ENCODE results near the gene SREK1. TPM values are rescaled to one million over a fixed set of nuclear protein-coding genes. Genes with fewer than 3 reads are reported as not detected.

The SREK1 gene
- total RNA-seq, 1 experiment from 2014 or later = 59.6 TPM

GRCh38 chr5:66149950-66150349, 5.8 kb downstream of the SREK1 start:
- H3K79me1 ChIP-seq (ENCODE audit: insufficient read depth, low read depth, low read length, poor library complexity, severe bottlenecking) = no peaks in the 10 kb centered on the region
- no peaks in the 10 kb centered on the region for H3K9me3 ChIP-seq (ENCODE audit: control insufficient read depth, low read depth, low read length)
- no peak overlapping the region for H3K4ac ChIP-seq (ENCODE audit: low read depth, low read length)
- H3K79me2 ChIP-seq (ENCODE audit: insufficient read depth, low read length) = peaks cover 27% of the 10 kb centered on the region; the same call in 1 of the 2 replicates
- WGBS (ENCODE audit: extremely low coverage, insufficient read length, low lambda C conversion rate) = no CpG with 5 or more reads among the region's 3 CpGs
- Mint-ChIP-seq H3K9me3 (no peaks in the 10 kb centered on the region; a peak in 1 of 5 replicates), H3K27ac (no peak overlapping the region), H3K36me3 (ENCODE audit: insufficient read depth in 1 of 3, low read depth in 3 of 3) (peaks cover 0 to 13% (median 7%) of the 10 kb centered on the region in 3 experiments; a peak in 5 of 7 replicates), H3K27me3 (ENCODE audit: low read depth) (no peaks in the 10 kb centered on the region), H3K4me1 (peaks cover 13 to 32% of the 10 kb centered on the region in 2 experiments), H3K4me3 (no peak overlapping the region)
- no peak overlapping the region for H3K56ac ChIP-seq (ENCODE audit: insufficient read length, low read depth, low read length)
- H2BK12ac ChIP-seq (ENCODE audit: insufficient read length, low read depth, low read length) = no peak overlapping the region
- H2AK5ac ChIP-seq (ENCODE audit: insufficient read length, low read length) = no peak overlapping the region
- no peak overlapping the region for H2AFZ ChIP-seq (ENCODE audit: low read length)
- no peak overlapping the region for H4K8ac ChIP-seq (replicated peaks; ENCODE audit: insufficient read length, low read depth, low read length)
- no peak overlapping the region for H3K9ac ChIP-seq (ENCODE audit: extremely low read depth, insufficient read length, low read length)
- DNase-seq = no peak
- no peak overlapping the region for H2BK20ac ChIP-seq (ENCODE audit: low read depth, low read length, poor library complexity, severe bottlenecking)
- no peaks in the 10 kb centered on the region for H3K27me3 ChIP-seq (ENCODE audit: insufficient read depth, low read length)
- no peaks in the 10 kb centered on the region for H3K4me1 ChIP-seq (ENCODE audit: insufficient read depth, low read length)
- no peak overlapping the region for H2BK5ac ChIP-seq (ENCODE audit: insufficient read length, low read length)
- H3K4me2 ChIP-seq (ENCODE audit: insufficient read depth, insufficient read length, low read length) = no peak overlapping the region
- H2BK120ac ChIP-seq (ENCODE audit: low read depth, low read length, poor library complexity, severe bottlenecking) = no peak overlapping the region
- H3T11ph ChIP-seq (ENCODE audit: low read length) = no peak overlapping the region
- no peak overlapping the region for H3K23ac ChIP-seq (ENCODE audit: insufficient read length, low read depth, low read length)
- H2BK15ac ChIP-seq (ENCODE audit: low read depth, low read length) = no peak overlapping the region
- TF ChIP-seq, protein P1, sequence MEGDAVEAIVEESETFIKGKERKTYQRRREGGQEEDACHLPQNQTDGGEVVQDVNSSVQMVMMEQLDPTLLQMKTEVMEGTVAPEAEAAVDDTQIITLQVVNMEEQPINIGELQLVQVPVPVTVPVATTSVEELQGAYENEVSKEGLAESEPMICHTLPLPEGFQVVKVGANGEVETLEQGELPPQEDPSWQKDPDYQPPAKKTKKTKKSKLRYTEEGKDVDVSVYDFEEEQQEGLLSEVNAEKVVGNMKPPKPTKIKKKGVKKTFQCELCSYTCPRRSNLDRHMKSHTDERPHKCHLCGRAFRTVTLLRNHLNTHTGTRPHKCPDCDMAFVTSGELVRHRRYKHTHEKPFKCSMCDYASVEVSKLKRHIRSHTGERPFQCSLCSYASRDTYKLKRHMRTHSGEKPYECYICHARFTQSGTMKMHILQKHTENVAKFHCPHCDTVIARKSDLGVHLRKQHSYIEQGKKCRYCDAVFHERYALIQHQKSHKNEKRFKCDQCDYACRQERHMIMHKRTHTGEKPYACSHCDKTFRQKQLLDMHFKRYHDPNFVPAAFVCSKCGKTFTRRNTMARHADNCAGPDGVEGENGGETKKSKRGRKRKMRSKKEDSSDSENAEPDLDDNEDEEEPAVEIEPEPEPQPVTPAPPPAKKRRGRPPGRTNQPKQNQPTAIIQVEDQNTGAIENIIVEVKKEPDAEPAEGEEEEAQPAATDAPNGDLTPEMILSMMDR (conservative IDR thresholded peaks at IDR 0.05) = no peak
- no peak overlapping the region for H3K14ac ChIP-seq (ENCODE audit: insufficient read depth, low read length)
- no peak overlapping the region for H4K91ac ChIP-seq (ENCODE audit: insufficient read length, low read depth, low read length)
- no peaks in the 10 kb centered on the region for H4K20me1 ChIP-seq (ENCODE audit: control insufficient read depth, insufficient read depth, insufficient read length)
- H4K5ac ChIP-seq (ENCODE audit: insufficient read length, low read depth, low read length) = no peak overlapping the region
- H3K27ac ChIP-seq (ENCODE audit: insufficient read length, low read depth, low read length) = no peak overlapping the region
- H3K18ac ChIP-seq (ENCODE audit: insufficient read length, low read depth, low read length) = no peak overlapping the region
- peaks cover 2% of the 10 kb centered on the region for H3K23me2 ChIP-seq (ENCODE audit: insufficient read length, low read depth, low read length, poor library complexity, severe bottlenecking)
